HepG2 (cell line): ENCODE data around the gene NRL.

Experiments used
- MXD1 ChIP-seq: sonication (generic); formaldehyde crosslinking; IDR thresholded peaks from 2 replicates; pipeline ENCODE4 v1.4.0; 2020; ENCODE audit warnings: mild to moderate bottlenecking, missing genetic modification reagents
- PAWR ChIP-seq: sonication (generic); formaldehyde crosslinking; IDR thresholded peaks from 2 replicates; pipeline ENCODE4 v1.4.0; 2020; ENCODE audit warnings: missing genetic modification reagents, mild to moderate bottlenecking, borderline replicate concordance
- REST ChIP-seq, 2 experiments: IDR thresholded peaks; 2 replicates each; pipeline ENCODE4 v1.6.1; 2011 to 2012; ENCODE audit warnings: low read length in 2 of 2, borderline replicate concordance in 1 of 2, low read depth in 1 of 2, mild to moderate bottlenecking in 1 of 2, moderate library complexity in 1 of 2
- SIN3A ChIP-seq: IDR thresholded peaks from 2 replicates; pipeline ENCODE4 v1.6.1; 2011; ENCODE audit warnings: low read depth, mild to moderate bottlenecking, control low read depth, low read length, borderline replicate concordance
- TAF1 ChIP-seq: sonication (generic); formaldehyde crosslinking; IDR thresholded peaks from 2 replicates; pipeline ENCODE4 v1.4.0; 2020; ENCODE audit warnings: missing genetic modification reagents

- TF ChIP-seq MXD1, result no peak
- no peak for TF ChIP-seq REST (IDR thresholded peaks at IDR 0.05; ENCODE audit: borderline replicate concordance in 1 of 2, low read depth in 1 of 2, low read length in 2 of 2)
- no peak for TF ChIP-seq TAF1 (CRISPR knock-in tag)
- TF ChIP-seq PAWR, result no peak
- no peak for TF ChIP-seq SIN3A
These were observed 36.8 kb upstream of the NRL start for GRCh38 chr14:24151404-24152080.
